GM21825 (cell line): ENCODE measurements around the gene PADI1.

Experiments used
- ATAC-seq: cut with Tn5 transposase; IDR thresholded peaks from one replicate; pipeline ENCODE4 v1.9.1; 2021; ENCODE audit warnings: mild to moderate bottlenecking, moderate library complexity; ENCODE audit not compliant: unreplicated experiment

The PADI1 gene

GRCh38 chr1:17181781-17182464 lies 23.0 kb upstream of the PADI1 start:
- no peak for ATAC-seq

DNA sequence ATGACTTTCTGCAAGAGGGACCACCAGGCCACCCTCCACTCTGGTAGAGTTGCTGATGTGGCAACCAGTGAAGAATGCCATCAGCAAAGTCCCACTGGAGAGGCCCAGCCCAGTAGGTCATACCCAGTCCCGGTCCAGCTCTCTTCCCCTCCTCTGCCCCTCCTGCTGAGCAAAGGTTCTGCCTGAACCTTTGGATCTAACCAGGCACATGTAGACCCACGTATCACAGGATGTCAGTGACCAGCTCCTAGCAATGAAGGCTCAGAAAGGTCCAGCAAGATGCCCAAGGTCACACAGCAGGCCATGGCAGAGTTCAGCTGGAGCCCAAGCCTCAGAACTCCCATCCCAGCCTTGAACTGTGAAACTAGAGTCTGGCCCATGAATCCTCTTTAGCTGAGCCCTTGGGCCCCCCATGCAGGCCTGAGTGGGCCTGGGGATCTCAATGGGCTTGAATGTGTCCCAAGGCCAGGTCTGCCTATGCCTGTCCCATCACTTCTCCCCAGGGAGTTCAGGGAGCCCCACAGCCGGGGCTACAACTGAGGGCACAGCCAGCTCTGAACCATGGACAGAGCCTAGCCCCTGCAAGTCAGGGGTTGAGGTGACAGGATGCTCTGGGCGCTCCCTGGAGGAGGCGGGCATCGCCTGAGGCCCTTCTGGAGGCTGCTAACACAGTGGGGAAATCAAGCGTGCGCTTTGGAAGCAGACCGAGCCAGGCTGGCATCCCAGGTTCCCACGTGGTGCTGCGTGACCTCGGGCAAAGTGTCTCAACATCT lies 21.4 kb upstream of the PADI1 start:
- ATAC-seq = no peak

GRCh38 chr1:17184161-17184665 lies 20.7 kb upstream of the PADI1 start:
- ATAC-seq = no peak

- ATAC-seq = no peak
Observed at GRCh38 chr1:17184822-17185484, 20.0 kb upstream of the PADI1 start.

DNA sequence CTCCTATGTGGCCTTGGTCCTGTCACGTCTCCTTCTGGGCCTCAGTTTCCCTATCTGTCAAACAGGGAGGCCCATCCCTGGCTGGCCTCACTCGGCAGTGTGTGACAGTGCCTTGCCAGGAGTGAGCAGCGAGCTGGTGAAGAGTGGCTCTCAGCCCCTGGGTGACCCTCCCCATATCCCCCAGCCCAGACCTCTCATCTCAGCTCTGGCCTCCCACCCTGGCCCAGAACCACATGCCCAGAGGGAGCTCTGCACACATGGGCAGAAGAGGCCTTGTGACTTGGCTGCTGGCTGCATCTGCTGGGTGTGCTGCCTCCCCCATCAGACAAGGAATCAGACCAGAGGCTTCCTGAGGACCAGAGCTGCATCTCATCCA lies 19.5 kb upstream of the PADI1 start:
- ATAC-seq = no peak

- ATAC-seq = no peak
Observed at GRCh38 chr1:17186216-17186909, 18.6 kb upstream of the PADI1 start.

DNA sequence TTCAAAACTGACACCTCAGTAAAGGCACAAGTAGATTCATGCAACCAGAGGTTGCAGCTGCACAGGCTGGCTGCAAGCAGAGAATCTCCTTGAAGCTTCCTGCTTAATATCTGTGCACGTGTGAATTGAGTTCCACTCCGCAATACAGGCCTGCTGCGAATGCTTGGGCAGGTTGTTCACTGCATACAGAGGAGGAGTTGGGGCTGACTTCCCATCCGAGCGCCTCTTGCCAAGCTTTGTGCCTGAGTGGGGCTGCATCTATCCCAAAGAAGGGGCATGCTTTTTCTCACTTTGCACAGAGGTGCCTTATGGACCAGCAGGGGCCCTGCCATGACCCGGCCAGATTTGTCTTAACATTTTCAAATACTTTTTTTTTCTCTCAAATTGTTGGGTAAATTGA lies 17.9 kb upstream of the PADI1 start:
- no peak for ATAC-seq

DNA sequence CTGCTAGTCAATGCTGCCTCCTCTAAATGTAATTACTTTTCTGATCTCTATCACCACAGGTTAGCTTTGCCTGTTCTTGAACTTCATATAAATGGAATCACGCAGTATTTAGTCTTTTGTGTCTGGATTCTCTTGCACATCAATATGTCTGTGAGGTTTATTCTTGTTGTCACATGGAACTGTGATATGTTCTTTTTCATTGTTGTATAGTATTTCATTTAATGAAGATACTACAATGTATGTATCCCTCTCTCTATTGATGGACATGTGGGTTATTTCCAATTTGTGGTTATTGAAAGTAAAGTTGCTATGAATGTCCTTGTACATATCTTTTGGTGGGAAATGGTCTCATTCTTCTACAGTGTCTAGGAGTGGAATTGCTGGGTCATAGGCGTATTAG lies 16.7 kb upstream of the PADI1 start:
- no peak for ATAC-seq

GRCh38 chr1:17188889-17189631 lies 15.9 kb upstream of the PADI1 start:
- no peak for ATAC-seq

GRCh38 chr1:17189632-17189990 lies 15.3 kb upstream of the PADI1 start:
- ATAC-seq = no peak

DNA sequence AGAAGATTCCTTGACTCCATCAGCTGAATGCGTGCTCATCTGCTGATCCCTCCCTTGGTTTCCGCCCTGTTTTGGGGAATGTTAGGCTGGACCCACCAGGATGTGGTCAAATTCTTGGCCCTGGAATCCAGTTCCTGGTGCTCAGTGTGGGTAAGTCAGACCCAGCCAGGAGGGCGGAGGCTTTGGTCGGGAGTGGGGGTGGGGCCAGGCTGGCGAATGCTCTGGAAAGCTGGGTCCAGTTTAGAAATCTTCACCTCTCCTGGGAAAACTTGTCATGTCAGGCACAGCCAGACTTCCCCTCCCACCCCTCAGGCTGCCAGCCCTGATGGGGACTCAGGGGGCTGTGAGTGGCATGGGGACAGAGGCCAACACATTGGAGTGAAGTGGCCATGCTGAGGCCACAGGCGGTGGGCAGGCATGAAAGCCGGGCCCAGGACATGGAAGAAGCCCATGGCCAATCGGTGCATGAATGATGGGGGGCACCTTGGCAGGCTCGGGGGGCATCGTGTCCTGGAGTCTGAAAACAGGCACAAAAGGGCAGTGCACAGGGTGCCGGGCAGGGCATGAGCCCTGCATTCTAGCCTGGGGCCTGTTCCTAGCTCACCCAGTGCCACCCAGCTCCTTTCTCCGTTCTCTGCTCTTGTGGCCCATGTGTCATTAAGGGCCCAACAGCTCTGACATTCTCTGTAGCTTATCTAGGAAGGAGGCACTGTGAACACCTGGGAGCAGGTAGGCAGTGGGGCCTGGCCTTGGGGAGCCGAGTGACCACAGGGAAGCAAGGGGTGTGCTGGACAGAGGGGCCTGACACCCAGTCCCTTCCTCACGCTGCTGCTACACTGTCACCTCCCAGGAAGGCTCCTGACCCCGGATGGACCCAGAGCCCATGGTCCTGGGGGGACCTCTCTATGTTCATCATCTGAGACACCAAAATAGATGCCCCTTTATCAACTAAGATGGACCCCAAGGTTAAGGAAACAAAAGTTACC lies 14.6 kb upstream of the PADI1 start:
- ATAC-seq = no peak

GRCh38 chr1:17191990-17192242 lies 13.0 kb upstream of the PADI1 start:
- ATAC-seq = no peak

DNA sequence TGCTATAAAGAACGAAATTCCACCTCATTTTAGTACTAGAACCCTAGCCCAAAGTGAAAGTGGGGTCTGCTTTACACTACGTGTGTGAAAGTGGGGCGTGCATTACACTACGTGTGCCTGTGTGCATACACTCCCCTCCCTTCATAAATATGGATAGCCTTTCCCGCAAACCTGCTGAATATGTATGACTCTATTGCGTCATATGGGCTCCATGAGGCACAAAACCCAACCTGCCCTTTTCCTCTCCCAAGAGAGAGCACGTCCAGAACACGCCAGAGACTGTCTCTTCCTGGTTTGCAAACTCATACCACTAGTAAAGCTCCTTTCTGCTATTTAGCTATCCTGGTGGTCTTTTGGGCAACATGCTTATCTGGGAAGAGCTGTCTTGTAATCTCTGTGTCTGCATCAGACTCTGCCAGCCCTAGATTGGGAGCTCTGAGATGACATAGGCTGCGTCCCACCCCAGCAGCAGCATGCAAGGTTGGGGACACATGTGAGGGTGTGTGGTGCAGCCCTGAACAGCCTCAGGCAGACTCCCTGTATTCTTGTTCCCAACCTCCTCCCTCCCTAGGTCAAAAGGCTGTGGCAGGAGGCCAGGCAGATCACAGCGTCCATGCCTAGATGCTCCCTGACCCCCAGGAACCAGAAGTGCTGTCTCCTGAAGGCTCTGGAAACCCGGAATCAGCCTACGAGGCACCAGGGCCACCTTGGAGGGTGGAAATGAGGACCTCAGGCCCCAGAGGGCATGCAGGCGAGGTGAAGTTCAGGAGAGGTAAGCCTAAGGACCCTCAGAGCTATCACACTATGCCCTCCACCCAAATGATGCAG lies 12.3 kb upstream of the PADI1 start:
- no peak for ATAC-seq

GRCh38 chr1:17193222-17194132 lies 11.5 kb upstream of the PADI1 start:
- no peak for ATAC-seq

GRCh38 chr1:17194133-17194475 lies 10.8 kb upstream of the PADI1 start:
- ATAC-seq = no peak

- no peak for ATAC-seq
Observed at GRCh38 chr1:17194615-17195528, 10.1 kb upstream of the PADI1 start.

DNA sequence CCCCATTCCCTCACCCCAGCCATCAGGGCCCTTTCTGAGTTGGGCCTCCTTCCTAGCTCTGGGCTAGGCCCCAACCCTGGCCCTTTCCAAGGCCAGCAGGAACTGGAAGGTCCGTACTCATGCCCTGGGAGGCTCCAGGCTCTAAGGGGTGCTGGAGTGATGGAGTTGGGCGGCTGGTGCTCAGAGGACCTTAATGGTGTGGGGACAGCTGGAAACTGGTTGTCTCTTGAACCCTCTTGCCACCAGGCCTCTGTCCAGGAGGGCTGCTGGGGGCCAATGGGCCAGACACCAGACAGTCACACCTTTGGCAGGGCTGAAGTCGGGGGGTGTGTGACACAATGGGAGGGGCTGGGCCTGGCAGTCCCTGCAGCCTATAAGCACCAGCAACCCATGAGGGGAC lies 9.2 kb upstream of the PADI1 start:
- ATAC-seq = no peak
